ENCODE results near the gene HEXIM1. TPM values are rescaled to one million over a fixed set of nuclear protein-coding genes. Genes with fewer than 3 reads are reported as not detected.

HEXIM1 gene
- total RNA-seq: 10.4 and 10.8 TPM in 2 replicates

GRCh38 chr17:45148183-45149036 is at the start of gene HEXIM1:
Gene HEXIM1, plus strand, starts transcription at chr17:45148475. Its CDS starts 716 bp downstream, at chr17:45149191.

GRCh38 chr17:45132320-45132571 is 16.0 kb upstream of the HEXIM1 start, which contains the start of gene PLCD3:
Gene PLCD3, minus strand, starts transcription at chr17:45132515. Its CDS starts 105 bp downstream, at chr17:45132410.

GRCh38 chr17:45135192-45135977 is 12.9 kb upstream of the HEXIM1 start, which contains the start of gene ACBD4:
Gene ACBD4, plus strand, starts transcription at chr17:45135687. Its CDS starts 458 bp downstream, at chr17:45136145.

GRCh38 chr17:45161288-45162024 is 13.2 kb downstream of the HEXIM1 start, which contains the start of gene HEXIM2:
Gene HEXIM2, plus strand, starts transcription at chr17:45161875. Its CDS starts 919 bp downstream, at chr17:45162794.

Small RNA genes lying within 50 kb of the gene (small RNA-seq; reads per million reads assigned to genes)
- gene MIR6784: not detected

Other genes with a start within 250 kb of the HEXIM1 start
- 201 and 220 TPM in 2 replicates for gene EFTUD2, start 249.0 kb upstream of the HEXIM1 start, total RNA-seq
- gene GFAP, start 233.0 kb upstream of the HEXIM1 start, total RNA-seq: 0.14 and 0.27 TPM in 2 replicates
- gene KIF18B, start 200.7 kb upstream of the HEXIM1 start, total RNA-seq: 12.0 and 22.3 TPM in 2 replicates
- 0.13 TPM in 1 of 2 replicates, not detected in the other for gene C1QL1, start 180.2 kb upstream of the HEXIM1 start, total RNA-seq
- 29.0 and 29.1 TPM in 2 replicates for gene DCAKD, start 96.8 kb upstream of the HEXIM1 start, total RNA-seq
- 75.4 and 84.6 TPM in 2 replicates for gene NMT1, start 87.2 kb upstream of the HEXIM1 start, total RNA-seq
- 27.7 and 31.0 TPM in 2 replicates for gene PLCD3, start 16.0 kb upstream of the HEXIM1 start, total RNA-seq
- 2.7 and 6.7 TPM in 2 replicates for gene ACBD4, start 12.8 kb upstream of the HEXIM1 start, total RNA-seq
- gene HEXIM2, start 13.4 kb downstream of the HEXIM1 start, total RNA-seq: 3.1 and 3.6 TPM in 2 replicates
- 0.93 and 1.1 TPM in 2 replicates for gene FMNL1, start 73.4 kb downstream of the HEXIM1 start, total RNA-seq
- gene SPATA32, start 113.6 kb downstream of the HEXIM1 start, total RNA-seq: not detected in 2 replicates
- gene MAP3K14, start 168.5 kb downstream of the HEXIM1 start, total RNA-seq: 3.4 and 4.1 TPM in 2 replicates